HG03520 (cell line): Measurements from ENCODE around the gene ACAD10.
"Not testable (repeated sequence)": the region's sequence is repeated elsewhere in the genome, so short reads cannot be mapped to it uniquely, and the experiment has no call there.

ENCODE experiments used
- ATAC-seq: cut with Tn5 transposase; IDR thresholded peaks from one replicate; pipeline ENCODE4 v1.9.1; 2021; ENCODE audit warnings: mild to moderate bottlenecking, moderate library complexity; ENCODE audit not compliant: unreplicated experiment

ACAD10 gene

GRCh38 chr12:111748867-111749266 is 63.0 kb downstream of the ACAD10 start:
- no peak for ATAC-seq

DNA sequence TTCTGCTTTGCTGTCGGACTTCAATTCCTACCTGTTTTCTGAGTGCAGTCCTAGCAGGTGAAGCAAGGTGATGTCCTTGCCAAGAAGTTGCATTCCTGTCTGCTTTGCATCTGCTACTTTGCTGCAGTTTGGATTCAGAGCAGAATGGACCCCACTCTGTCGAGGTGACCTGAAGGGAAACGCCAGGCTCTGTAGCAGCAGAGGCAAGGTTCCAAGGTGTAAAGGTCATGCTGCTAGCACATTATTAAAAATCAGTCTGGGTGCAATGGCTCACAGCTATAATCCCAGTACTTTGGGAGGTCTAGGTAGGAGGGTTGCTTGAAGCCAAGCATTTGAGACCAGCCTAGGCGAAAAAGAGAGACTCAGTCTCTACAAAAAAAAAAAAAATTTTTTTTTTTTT is 63.5 kb downstream of the ACAD10 start:
- no peak for ATAC-seq

- no peak for ATAC-seq
These were observed 67.5 kb downstream of the ACAD10 start for GRCh38 chr12:111753144-111753881.

- ATAC-seq = no peak
These were observed 68.8 kb downstream of the ACAD10 start for GRCh38 chr12:111754671-111755070.

DNA sequence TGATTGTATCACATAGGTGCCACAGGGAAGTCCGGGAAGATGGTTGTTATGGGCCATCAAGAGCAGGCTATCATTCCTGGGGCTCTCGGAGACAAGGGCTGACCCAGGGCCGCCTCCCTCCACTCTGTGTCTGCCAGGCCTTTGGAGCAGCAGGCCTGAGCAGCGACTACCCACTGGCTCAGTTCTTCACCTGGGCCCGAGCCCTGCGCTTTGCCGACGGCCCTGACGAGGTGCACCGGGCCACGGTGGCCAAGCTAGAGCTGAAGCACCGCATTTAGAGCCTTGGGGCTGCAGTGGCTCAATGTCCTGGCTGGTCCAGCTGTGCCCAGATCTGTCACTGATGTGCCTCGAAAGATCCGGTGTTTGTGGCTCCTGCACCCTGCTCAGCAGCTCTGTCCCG is 70.3 kb downstream of the ACAD10 start:
- ATAC-seq = no peak

- ATAC-seq = no peak
These were observed 70.8 kb downstream of the ACAD10 start for GRCh38 chr12:111756681-111757080.

- ATAC-seq = no peak
These were observed 71.7 kb downstream of the ACAD10 start for GRCh38 chr12:111757361-111758119.

GRCh38 chr12:111758120-111758561 is 72.3 kb downstream of the ACAD10 start:
- no peak for ATAC-seq

DNA sequence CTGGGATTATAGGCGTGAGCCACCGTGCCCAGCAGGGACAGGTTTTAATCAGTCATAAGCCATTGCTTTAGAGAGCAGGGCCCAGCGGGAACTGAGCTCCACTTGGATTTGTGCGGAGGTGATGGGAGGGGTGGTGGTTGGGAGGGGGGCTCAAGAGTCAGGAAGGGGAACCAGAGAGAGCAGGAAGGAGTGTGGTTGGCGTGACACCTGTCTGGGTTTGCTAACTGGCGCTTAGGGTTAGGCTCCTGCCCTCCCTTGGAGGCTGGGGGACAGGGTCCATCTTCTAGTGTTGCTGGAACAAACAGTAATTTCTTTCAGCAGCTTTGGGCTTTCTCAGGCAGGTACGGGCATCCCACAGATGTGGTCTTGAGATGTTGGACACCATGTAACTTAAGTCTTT is 73.4 kb downstream of the ACAD10 start:
- ATAC-seq = no peak

GRCh38 chr12:111759991-111760390 is 74.1 kb downstream of the ACAD10 start:
- no peak for ATAC-seq

DNA sequence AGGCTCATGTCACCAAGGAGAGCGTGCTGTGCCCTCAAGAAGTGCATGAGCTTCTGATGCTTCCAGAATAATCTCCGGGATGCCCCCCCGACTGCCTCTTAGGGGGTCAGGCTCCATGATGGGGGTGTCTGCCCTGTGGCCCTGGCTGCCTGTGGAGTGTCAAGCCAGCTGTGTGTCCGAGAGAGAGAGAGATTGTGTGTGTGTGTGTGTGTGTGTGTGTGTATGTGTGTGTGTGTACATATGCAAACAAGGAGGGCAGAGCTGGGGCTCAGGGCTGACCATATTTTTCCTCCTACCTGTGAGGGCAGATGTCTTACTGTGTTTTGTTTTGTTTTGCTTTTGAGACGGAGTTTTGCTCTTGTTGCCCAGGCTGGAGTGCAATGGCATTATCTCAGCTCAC is 75.2 kb downstream of the ACAD10 start:
- no peak for ATAC-seq

- ATAC-seq = no peak
These were observed 75.9 kb downstream of the ACAD10 start for GRCh38 chr12:111761706-111762105.

DNA sequence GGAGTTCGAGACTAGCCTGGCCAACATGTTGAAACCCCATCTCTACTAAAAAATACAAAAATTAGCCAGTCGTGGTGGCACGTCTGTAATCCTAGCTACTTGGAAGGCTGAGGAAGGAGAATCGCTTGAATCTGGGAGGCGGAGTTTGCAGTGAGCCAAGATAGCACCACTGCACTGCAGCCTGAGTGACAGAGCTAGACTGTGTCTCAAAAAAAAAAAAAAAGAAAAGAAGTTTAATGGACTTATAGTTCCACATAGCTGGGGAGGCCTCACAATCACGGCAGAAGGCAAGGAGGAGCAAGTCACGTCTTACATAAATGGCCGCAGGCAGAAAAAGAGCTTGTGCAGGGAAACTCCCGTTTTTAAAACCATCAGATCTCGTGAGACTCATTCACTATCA is 77.7 kb downstream of the ACAD10 start:
- ATAC-seq = not testable (repeated sequence)

- ATAC-seq = no peak
These were observed 78.4 kb downstream of the ACAD10 start for GRCh38 chr12:111764120-111764821.

GRCh38 chr12:111766608-111767361 is 80.9 kb downstream of the ACAD10 start, which contains the start of gene ALDH2:
Gene ALDH2 (plus strand): TSS chr12:111766933. CDS start chr12:111766983, 50 bp downstream.
- no peak for ATAC-seq

GRCh38 chr12:111767362-111768158 is 81.7 kb downstream of the ACAD10 start:
- no peak for ATAC-seq

DNA sequence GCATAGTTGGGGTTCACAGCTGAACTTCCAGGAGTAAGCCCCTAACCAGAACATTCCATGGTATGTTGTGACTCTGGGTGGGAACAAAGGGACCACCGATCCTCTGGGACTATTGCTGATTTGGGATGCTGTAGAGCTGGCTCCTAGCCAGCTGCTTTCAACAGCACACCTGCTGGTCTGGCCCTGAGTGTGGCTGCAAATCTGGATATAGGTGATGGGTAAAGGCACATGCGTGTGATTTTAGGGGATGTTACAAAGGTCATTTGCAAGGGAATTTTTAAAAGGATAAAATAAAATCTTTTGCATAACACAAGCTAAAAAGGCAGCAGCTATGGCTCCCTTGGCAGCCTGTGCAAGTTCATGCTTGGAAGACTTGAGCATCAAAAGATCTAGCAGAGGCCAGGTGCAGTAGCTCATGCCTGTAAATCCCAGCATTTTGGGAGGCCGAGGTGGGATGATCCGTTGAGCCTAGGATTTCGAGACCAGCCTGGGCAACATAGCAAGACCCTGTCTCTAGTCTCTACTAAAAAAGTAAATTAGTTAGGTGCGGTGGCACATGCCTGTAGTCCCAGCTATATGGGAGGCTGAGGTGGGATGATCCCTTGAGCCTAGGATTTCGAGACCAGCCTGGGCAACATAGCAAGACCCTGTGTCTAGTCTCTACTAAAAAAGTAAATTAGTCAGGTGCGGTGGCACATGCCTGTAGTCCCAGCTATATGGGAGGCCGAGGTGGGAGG is 82.5 kb downstream of the ACAD10 start:
- no peak for ATAC-seq

- no peak for ATAC-seq
These were observed 83.7 kb downstream of the ACAD10 start for GRCh38 chr12:111769599-111769998.

- ATAC-seq = no peak
These were observed 88.1 kb downstream of the ACAD10 start for GRCh38 chr12:111773801-111774551.
